ENCODE results near the gene VARS2.

DNA sequence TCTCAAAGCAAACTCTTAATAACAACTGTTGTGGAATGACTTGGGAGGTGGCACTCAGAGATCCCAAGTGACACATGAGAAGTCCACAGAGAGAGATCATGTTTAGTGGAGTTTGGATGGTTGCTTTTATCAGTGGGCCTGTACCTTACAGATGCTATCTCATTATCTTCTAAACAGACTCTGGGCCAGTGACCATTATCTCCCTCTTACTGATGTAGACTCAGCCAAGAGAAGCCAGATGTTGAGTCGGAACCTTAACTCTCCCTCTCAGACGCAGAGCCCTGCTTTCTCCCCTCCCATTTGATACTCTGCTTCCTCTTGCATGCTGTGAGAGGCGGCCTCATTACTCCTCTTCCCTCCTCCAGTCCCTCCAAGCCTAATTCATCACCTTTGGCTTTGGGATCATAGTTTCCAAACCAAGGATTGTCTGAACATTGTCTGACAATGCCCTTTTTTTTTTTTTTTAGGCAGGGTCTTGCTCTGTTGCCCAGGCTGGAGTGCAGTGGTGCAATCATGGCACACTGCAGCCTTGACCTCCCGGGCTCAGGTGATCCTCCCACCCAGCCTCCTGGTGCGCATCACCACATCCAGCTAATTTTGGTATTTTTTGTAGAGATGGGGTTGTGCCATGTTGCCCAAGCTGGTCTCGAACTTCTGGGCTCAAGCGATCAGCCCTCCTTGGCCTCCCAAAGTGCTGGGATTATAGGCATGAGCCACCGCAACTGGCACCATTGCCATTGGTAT lies 34.2 kb upstream of the VARS2 start:
- TF ChIP-seq RAD21 (IDR thresholded peaks at IDR 0.05; ENCODE audit: low read depth): no peak
- TF ChIP-seq FOXM1 (IDR thresholded peaks at IDR 0.05; ENCODE audit: borderline replicate concordance, low read depth): no peak
- no peak for TF ChIP-seq EP300 (IDR thresholded peaks at IDR 0.05; ENCODE audit: borderline replicate concordance)
- TF ChIP-seq, protein P1, sequence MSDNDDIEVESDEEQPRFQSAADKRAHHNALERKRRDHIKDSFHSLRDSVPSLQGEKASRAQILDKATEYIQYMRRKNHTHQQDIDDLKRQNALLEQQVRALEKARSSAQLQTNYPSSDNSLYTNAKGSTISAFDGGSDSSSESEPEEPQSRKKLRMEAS (IDR thresholded peaks at IDR 0.05): no peak
- no peak for TF ChIP-seq TCF12 (IDR thresholded peaks at IDR 0.05; ENCODE audit: low read depth)
- TF ChIP-seq YY1 (IDR thresholded peaks at IDR 0.05; ENCODE audit: low read depth): no peak
- TF ChIP-seq CREB1 (IDR thresholded peaks at IDR 0.05; ENCODE audit: low read depth): no peak
- TF ChIP-seq, protein P2, sequence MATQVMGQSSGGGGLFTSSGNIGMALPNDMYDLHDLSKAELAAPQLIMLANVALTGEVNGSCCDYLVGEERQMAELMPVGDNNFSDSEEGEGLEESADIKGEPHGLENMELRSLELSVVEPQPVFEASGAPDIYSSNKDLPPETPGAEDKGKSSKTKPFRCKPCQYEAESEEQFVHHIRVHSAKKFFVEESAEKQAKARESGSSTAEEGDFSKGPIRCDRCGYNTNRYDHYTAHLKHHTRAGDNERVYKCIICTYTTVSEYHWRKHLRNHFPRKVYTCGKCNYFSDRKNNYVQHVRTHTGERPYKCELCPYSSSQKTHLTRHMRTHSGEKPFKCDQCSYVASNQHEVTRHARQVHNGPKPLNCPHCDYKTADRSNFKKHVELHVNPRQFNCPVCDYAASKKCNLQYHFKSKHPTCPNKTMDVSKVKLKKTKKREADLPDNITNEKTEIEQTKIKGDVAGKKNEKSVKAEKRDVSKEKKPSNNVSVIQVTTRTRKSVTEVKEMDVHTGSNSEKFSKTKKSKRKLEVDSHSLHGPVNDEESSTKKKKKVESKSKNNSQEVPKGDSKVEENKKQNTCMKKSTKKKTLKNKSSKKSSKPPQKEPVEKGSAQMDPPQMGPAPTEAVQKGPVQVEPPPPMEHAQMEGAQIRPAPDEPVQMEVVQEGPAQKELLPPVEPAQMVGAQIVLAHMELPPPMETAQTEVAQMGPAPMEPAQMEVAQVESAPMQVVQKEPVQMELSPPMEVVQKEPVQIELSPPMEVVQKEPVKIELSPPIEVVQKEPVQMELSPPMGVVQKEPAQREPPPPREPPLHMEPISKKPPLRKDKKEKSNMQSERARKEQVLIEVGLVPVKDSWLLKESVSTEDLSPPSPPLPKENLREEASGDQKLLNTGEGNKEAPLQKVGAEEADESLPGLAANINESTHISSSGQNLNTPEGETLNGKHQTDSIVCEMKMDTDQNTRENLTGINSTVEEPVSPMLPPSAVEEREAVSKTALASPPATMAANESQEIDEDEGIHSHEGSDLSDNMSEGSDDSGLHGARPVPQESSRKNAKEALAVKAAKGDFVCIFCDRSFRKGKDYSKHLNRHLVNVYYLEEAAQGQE (IDR thresholded peaks at IDR 0.05; ENCODE audit: low read depth): no peak
- TF ChIP-seq, protein P3, sequence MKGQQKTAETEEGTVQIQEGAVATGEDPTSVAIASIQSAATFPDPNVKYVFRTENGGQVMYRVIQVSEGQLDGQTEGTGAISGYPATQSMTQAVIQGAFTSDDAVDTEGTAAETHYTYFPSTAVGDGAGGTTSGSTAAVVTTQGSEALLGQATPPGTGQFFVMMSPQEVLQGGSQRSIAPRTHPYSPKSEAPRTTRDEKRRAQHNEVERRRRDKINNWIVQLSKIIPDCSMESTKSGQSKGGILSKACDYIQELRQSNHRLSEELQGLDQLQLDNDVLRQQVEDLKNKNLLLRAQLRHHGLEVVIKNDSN (IDR thresholded peaks at IDR 0.05): no peak
- TF ChIP-seq TAF1 (IDR thresholded peaks at IDR 0.05; ENCODE audit: low read depth): no peak
- TF ChIP-seq TEAD4 (IDR thresholded peaks at IDR 0.05): no peak
- TF ChIP-seq CEBPB (IDR thresholded peaks at IDR 0.05): no peak

All from Ishikawa (cell line).